HEK293T (cell line): ENCODE measurements around the gene COL9A2.

Experiments
- L3MBTL2 ChIP-seq: fragments of 450-650 bp; conservative IDR thresholded peaks from 2 replicates; pipeline ENCODE4 v1.6.1; 2016; ENCODE audit warnings: mild to moderate bottlenecking
- NFRKB ChIP-seq: fragments of 450-650 bp; IDR thresholded peaks from 2 replicates; pipeline ENCODE4 v1.6.1; 2016; ENCODE audit warnings: mild to moderate bottlenecking, moderate library complexity
- SP1 ChIP-seq: fragments of 450-650 bp; IDR thresholded peaks from 2 replicates; pipeline ENCODE4 v1.6.1; 2017

- TF ChIP-seq NFRKB: no peak
- no peak for TF ChIP-seq SP1
- no peak for TF ChIP-seq L3MBTL2
Measured at GRCh38 chr1:40303051-40303771, 13.9 kb downstream of the COL9A2 start.
